HEK293 (cell line): ENCODE results near the gene TNFSF13.
A peak's percentile ranks its signal among the peaks of the same experiment; 100 is the strongest.

ENCODE experiments used
- BCL6B ChIP-seq: fragments of 450-650 bp; formaldehyde crosslinking; IDR thresholded peaks from 2 replicates; pipeline ENCODE4 v1.5.1; 2017; ENCODE audit warnings: missing biosample characterization, missing genetic modification characterization
- KLF1 ChIP-seq: fragments of 450-650 bp; formaldehyde crosslinking; IDR thresholded peaks from 2 replicates; pipeline ENCODE4 v1.5.1; 2016; ENCODE audit warnings: missing biosample characterization, missing genetic modification characterization
- SP7 ChIP-seq: fragments of 450-650 bp; formaldehyde crosslinking; IDR thresholded peaks from 2 replicates; pipeline ENCODE4 v1.5.1; 2016; ENCODE audit warnings: missing biosample characterization, missing genetic modification characterization
- ZBTB21 ChIP-seq: fragments of 450-650 bp; formaldehyde crosslinking; IDR thresholded peaks from 2 replicates; pipeline ENCODE4 v1.5.1; 2017; ENCODE audit warnings: missing biosample characterization, missing genetic modification characterization
- ZBTB8A ChIP-seq: fragments of 450-650 bp; formaldehyde crosslinking; IDR thresholded peaks from 2 replicates; pipeline ENCODE4 v1.5.1; 2016; ENCODE audit warnings: missing biosample characterization, missing genetic modification characterization
- ZFP3 ChIP-seq: fragments of 450-650 bp; formaldehyde crosslinking; IDR thresholded peaks from 2 replicates; pipeline ENCODE4 v1.5.1; 2016; ENCODE audit warnings: low read depth, missing biosample characterization, missing genetic modification characterization
- ZNF10 ChIP-seq: fragments of 450-650 bp; formaldehyde crosslinking; IDR thresholded peaks from 2 replicates; pipeline ENCODE4 v1.5.1; 2017; ENCODE audit warnings: missing biosample characterization, missing genetic modification characterization
- ZNF132 ChIP-seq: fragments of 450-650 bp; formaldehyde crosslinking; IDR thresholded peaks from 2 replicates; pipeline ENCODE4 v1.5.1; 2017; ENCODE audit warnings: missing biosample characterization, missing genetic modification characterization, borderline replicate concordance
- ZNF138 ChIP-seq: fragments of 450-650 bp; formaldehyde crosslinking; IDR thresholded peaks from 2 replicates; pipeline ENCODE4 v1.5.1; 2016; ENCODE audit warnings: missing biosample characterization, missing genetic modification characterization, borderline replicate concordance
- ZNF211 ChIP-seq: fragments of 450-650 bp; formaldehyde crosslinking; IDR thresholded peaks from 2 replicates; pipeline ENCODE4 v1.5.1; 2016; ENCODE audit warnings: low read depth, missing biosample characterization, missing genetic modification characterization
- ZNF24 ChIP-seq: fragments of 450-650 bp; formaldehyde crosslinking; IDR thresholded peaks from 2 replicates; pipeline ENCODE4 v1.5.1; 2016; ENCODE audit warnings: missing biosample characterization, missing genetic modification characterization
- ZNF280C ChIP-seq: fragments of 450-650 bp; formaldehyde crosslinking; IDR thresholded peaks from 2 replicates; pipeline ENCODE4 v1.5.1; 2016; ENCODE audit warnings: missing biosample characterization, missing genetic modification characterization
- ZNF280D ChIP-seq: fragments of 450-650 bp; formaldehyde crosslinking; IDR thresholded peaks from 2 replicates; pipeline ENCODE4 v1.5.1; 2016; ENCODE audit warnings: missing biosample characterization, missing genetic modification characterization
- ZNF362 ChIP-seq: fragments of 450-650 bp; formaldehyde crosslinking; IDR thresholded peaks from 2 replicates; pipeline ENCODE4 v1.5.1; 2016; ENCODE audit warnings: missing biosample characterization, missing genetic modification characterization
- ZNF391 ChIP-seq: fragments of 450-650 bp; formaldehyde crosslinking; IDR thresholded peaks from 2 replicates; pipeline ENCODE4 v1.5.1; 2016; ENCODE audit warnings: low read depth, missing biosample characterization, missing genetic modification characterization, borderline replicate concordance
- ZNF423 ChIP-seq: fragments of 450-650 bp; formaldehyde crosslinking; IDR thresholded peaks from 2 replicates; pipeline ENCODE4 v1.5.1; 2016; ENCODE audit warnings: missing biosample characterization, missing genetic modification characterization
- ZNF426 ChIP-seq: fragments of 450-650 bp; formaldehyde crosslinking; IDR thresholded peaks from 2 replicates; pipeline ENCODE4 v1.5.1; 2017; ENCODE audit warnings: missing biosample characterization, missing genetic modification characterization, mild to moderate bottlenecking, inconsistent platforms, moderate library complexity
- ZNF433 ChIP-seq: fragments of 450-650 bp; formaldehyde crosslinking; IDR thresholded peaks from 2 replicates; pipeline ENCODE4 v1.5.1; 2016; ENCODE audit warnings: missing biosample characterization, missing genetic modification characterization, low read depth
- ZNF501 ChIP-seq: fragments of 450-650 bp; formaldehyde crosslinking; IDR thresholded peaks from 2 replicates; pipeline ENCODE4 v1.5.1; 2016; ENCODE audit warnings: missing biosample characterization, missing genetic modification characterization
- ZNF521 ChIP-seq: fragments of 450-650 bp; formaldehyde crosslinking; IDR thresholded peaks from 2 replicates; pipeline ENCODE4 v1.5.1; 2017; ENCODE audit warnings: missing biosample characterization, mild to moderate bottlenecking, missing genetic modification characterization
- ZNF529 ChIP-seq: fragments of 450-650 bp; formaldehyde crosslinking; IDR thresholded peaks from 2 replicates; pipeline ENCODE4 v1.5.1; 2017; ENCODE audit warnings: missing genetic modification characterization, missing biosample characterization; ENCODE audit not compliant: insufficient replicate concordance
- ZNF585B ChIP-seq: fragments of 450-650 bp; formaldehyde crosslinking; IDR thresholded peaks from 2 replicates; pipeline ENCODE4 v1.5.1; 2016; ENCODE audit warnings: missing biosample characterization, missing genetic modification characterization
- ZNF623 ChIP-seq: fragments of 450-650 bp; formaldehyde crosslinking; IDR thresholded peaks from 2 replicates; pipeline ENCODE4 v1.5.1; 2016; ENCODE audit warnings: missing biosample characterization, missing genetic modification characterization
- ZNF639 ChIP-seq: fragments of 450-650 bp; formaldehyde crosslinking; IDR thresholded peaks from 2 replicates; pipeline ENCODE4 v1.5.1; 2016; ENCODE audit warnings: missing biosample characterization, missing genetic modification characterization
- ZNF660 ChIP-seq: fragments of 450-650 bp; IDR thresholded peaks from 2 replicates; pipeline ENCODE4 v1.5.1; 2018; ENCODE audit warnings: missing biosample characterization, mild to moderate bottlenecking, missing genetic modification characterization
- ZNF837 ChIP-seq: fragments of 450-650 bp; formaldehyde crosslinking; IDR thresholded peaks from 2 replicates; pipeline ENCODE4 v1.5.1; 2016; ENCODE audit warnings: missing biosample characterization, missing genetic modification characterization
- ZSCAN16 ChIP-seq: fragments of 450-650 bp; formaldehyde crosslinking; IDR thresholded peaks from 2 replicates; pipeline ENCODE4 v1.5.1; 2016; ENCODE audit warnings: missing biosample characterization, missing genetic modification characterization
- ZSCAN30 ChIP-seq: fragments of 450-650 bp; IDR thresholded peaks from 2 replicates; pipeline ENCODE4 v1.5.1; 2018; ENCODE audit warnings: missing biosample characterization, mild to moderate bottlenecking, missing genetic modification characterization, moderate library complexity
- ZSCAN5A ChIP-seq: fragments of 450-650 bp; formaldehyde crosslinking; IDR thresholded peaks from 2 replicates; pipeline ENCODE4 v1.5.1; 2016; ENCODE audit warnings: missing biosample characterization, missing genetic modification characterization

Gene TNFSF13

GRCh38 chr17:7583253-7584109 is 24.9 kb downstream of the TNFSF13 start, which contains the start of gene MPDU1 (continued):
- no peak for TF ChIP-seq ZNF280C (tag by site-specific recombination)
- TF ChIP-seq ZNF211 (tag by site-specific recombination), result no peak
- TF ChIP-seq ZNF585B, result no peak
- TF ChIP-seq ZNF423 (tag by site-specific recombination), result no peak
- TF ChIP-seq ZSCAN5A (tag by site-specific recombination), result no peak
- peak; percentile 82 for TF ChIP-seq SP7 (tag by site-specific recombination)
- no peak for TF ChIP-seq ZFP3 (tag by site-specific recombination)
- TF ChIP-seq ZNF623 (tag by site-specific recombination), result peak; percentile 34; the same call in 1 of the 2 replicates
- TF ChIP-seq ZNF24, result peak; percentile 57
- TF ChIP-seq ZNF391 (tag by site-specific recombination), result peak; percentile 67; the same call in 1 of the 2 replicates
- peak; percentile 92 for TF ChIP-seq ZNF660 (tag by site-specific recombination)
- TF ChIP-seq ZNF837 (tag by site-specific recombination), result no peak
- TF ChIP-seq ZBTB21, result no peak; the same call in 1 of the 2 replicates
- no peak for TF ChIP-seq ZNF138 (tag by site-specific recombination)
- TF ChIP-seq KLF1 (tag by site-specific recombination), result peak; percentile 34; the same call in 1 of the 2 replicates
- TF ChIP-seq ZSCAN30, result no peak; the same call in 1 of the 2 replicates
- no peak for TF ChIP-seq ZNF426 (tag by site-specific recombination)
- TF ChIP-seq ZNF529 (tag by site-specific recombination), result no peak
- peak; percentile 53 for TF ChIP-seq ZNF280D (tag by site-specific recombination)
- 0 out of 2 replicates have a peak, but pooled peaks have one; percentile 58 for TF ChIP-seq ZNF10 (tag by site-specific recombination)
- TF ChIP-seq ZNF132 (tag by site-specific recombination), result no peak
- peak; percentile 93 for TF ChIP-seq ZNF501 (tag by site-specific recombination)
- TF ChIP-seq ZBTB8A, result peak; percentile 29
- TF ChIP-seq ZNF639 (tag by site-specific recombination), result peak; percentile 91
- TF ChIP-seq BCL6B, result no peak
- no peak for TF ChIP-seq ZNF521 (tag by site-specific recombination)
- no peak for TF ChIP-seq ZNF433 (tag by site-specific recombination)
- TF ChIP-seq ZSCAN16 (tag by site-specific recombination), result no peak
- no peak for TF ChIP-seq ZNF362 (tag by site-specific recombination)
